ENCODE measurements around the gene HOXC4.
"Not testable (repeated sequence)": the region's sequence is repeated elsewhere in the genome, so short reads cannot be mapped to it uniquely, and the experiment has no call there.

HOXC4 gene

DNA sequence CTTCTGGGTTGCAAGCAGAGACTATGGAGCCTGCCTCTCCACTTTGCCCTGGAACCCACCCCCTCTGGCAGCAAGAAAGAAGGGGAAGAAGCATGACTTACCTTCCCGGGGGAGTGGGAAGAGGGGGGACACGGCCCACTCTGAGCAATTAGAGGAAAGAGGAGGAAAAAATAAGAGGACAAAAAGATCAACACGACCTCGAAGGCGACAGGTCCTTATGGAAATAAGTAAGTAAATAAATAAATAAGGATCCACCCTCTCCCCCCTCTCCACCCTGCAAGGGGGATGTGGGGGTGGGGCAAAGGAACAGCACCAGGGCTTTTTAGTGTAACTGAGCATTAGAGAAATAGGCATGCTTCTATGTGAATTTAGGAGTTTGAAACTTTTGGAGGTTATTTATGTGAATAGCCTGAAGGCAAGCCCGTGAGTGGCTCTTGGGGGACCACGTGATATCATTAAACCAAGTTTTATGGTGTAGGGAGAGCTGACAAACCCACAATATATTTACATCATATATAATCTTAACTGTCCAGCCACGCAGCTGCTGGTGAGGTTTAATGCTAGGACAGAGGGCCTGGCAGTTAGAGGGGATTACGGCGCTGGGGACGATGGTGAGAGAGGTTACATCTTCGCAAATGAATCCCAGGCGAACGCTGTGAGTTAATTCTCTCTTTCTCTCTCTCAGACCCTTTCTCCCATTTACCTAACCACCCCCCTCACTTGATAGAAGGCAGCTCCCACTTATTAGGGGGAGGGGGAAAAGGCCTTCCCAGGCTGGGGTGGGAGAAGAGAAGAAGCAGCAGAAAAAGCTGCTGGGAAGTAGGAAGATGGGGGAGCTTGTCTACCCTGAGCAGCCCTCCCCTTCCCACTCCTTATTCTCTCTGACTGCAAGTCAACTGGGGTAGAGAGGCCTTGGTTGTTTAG, 16.0 kb upstream of the HOXC4 start:
- Mint-ChIP-seq H3K27ac (no peak overlapping the region), H3K27me3 (peaks cover 100% of the 10 kb centered on the region), H3K9me3 (no peaks in the 10 kb centered on the region), H3K4me3 (no peak overlapping the region), H3K36me3 (peaks cover 2% of the 10 kb centered on the region), H3K4me1 (peaks cover 16% of the 10 kb centered on the region)
- CTCF ChIA-PET = interaction anchor here (0.7 to 0.9 kb wide), 3 partner anchors 154 to 174 kb away, joined by 3 read pairs; no protein-coding TSS in a partner anchor
- DNase-seq = no peak

DNA sequence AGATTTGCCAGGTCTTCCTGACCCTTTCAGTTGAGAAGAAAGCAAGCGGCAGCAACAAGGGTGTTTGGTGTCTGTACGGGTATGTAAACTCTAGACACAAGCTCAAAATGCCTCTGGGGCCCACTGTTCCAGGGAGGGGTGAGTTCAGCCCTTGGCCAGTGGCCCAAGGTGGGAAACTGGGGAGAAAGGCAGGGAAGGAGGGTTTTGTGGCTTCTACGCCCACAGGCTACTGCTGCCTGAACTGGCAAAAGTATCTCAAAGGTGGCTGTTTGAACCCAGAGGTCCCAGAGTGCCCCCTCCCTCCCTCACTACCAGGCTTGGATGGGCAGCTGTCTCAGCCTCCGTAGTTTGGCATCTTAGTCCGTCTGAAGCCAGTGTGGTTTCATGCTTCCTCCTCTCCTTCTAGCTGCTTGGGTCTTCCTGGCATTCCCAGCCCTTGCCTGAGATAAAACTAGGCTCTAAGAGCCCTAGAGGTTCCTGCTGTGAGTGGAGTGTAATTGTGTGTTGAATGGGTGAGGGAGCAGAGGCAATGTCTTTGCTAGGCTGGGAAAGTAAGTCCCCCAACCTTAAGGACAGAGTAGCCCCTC, 15.3 kb upstream of the HOXC4 start:
- peaks cover 15% of the 10 kb centered on the region for H3K4me1 Mint-ChIP-seq
- CTCF ChIA-PET = interaction anchor here (0.7 to 0.9 kb wide), 2 partner anchors 153 to 173 kb away, joined by 3 read pairs; no protein-coding TSS in a partner anchor
- H3K4me3 Mint-ChIP-seq = no peak overlapping the region
- H3K36me3 Mint-ChIP-seq = peaks cover 1% of the 10 kb centered on the region
- DNase-seq = no peak
- H3K27me3 Mint-ChIP-seq = peaks cover 100% of the 10 kb centered on the region
- H3K9me3 Mint-ChIP-seq = no peaks in the 10 kb centered on the region
- no peak overlapping the region for H3K27ac Mint-ChIP-seq

DNA sequence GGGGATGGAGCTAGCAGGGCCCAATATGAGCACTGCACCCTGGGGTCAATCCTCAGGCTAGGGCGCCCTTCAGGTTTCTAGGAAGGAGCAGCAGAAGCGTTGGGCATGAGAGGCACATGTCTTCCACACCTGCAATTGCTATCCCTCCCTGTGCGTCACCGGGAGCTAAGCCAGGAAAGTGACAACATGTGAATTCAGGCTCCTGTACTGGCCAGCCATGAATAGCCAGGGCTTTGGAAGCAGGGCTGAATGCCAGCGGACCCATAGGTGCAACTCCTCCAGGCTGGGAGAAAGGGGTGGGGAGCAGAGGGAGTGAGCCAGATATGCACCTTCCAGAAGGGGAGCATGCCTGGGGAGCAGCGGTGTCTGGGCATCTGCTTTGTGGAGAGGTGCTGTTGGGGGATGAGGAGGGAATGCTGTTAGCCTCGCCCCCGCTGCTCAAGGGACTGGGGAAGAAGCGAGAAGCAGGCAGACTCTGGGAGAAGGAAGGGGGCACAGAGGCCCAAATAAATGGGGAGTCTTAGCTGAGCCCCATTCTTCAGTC, 14.7 kb upstream of the HOXC4 start:
- no peak for DNase-seq
- H3K4me3 Mint-ChIP-seq = no peak overlapping the region
- H3K27me3 Mint-ChIP-seq = peaks cover 100% of the 10 kb centered on the region
- CTCF ChIA-PET = no interaction called here
- no peak overlapping the region for H3K27ac Mint-ChIP-seq
- H3K9me3 Mint-ChIP-seq = no peaks in the 10 kb centered on the region
- H3K4me1 Mint-ChIP-seq = peaks cover 17% of the 10 kb centered on the region
- peaks cover 1% of the 10 kb centered on the region for H3K36me3 Mint-ChIP-seq

DNA sequence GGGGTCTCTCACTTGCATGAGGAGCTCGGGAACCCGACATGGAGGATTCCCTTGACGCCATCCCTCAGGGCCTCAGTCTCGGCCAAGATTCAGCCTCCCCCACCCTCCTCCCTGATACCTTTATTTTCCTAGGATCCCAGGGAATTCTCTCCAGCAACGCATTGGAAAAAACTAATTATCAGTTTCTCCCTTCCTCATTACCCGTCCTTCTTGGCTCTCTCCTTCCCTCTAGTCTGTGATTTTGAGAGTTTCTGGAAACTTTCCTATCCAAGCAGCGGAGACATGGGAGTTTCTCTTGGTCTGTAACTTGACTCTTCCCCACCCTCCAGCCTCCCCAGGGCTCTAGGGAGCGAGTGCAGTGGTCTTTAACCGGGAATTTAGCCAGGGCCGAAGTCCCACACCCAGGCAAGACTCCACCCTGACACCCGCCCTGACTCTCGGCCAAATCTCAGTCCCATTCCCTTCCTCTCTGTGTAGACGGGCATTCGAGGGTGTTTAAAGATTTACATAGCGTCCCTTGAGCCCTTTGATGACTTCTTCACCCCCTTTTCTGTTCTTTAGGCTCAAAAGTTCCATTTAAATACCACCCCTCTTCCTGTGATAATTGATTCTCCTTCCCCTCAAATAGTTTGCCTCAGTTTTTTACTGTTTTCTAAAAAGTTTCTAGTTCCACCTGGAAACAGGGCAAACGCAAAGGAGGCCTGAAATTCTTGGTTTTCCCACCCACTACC, 14.1 kb upstream of the HOXC4 start:
- H3K9me3 Mint-ChIP-seq = no peaks in the 10 kb centered on the region
- CTCF ChIA-PET = interaction anchor here (1.6 kb wide), 1 partner anchor 161 kb away, joined by 4 read pairs; no protein-coding TSS in a partner anchor
- H3K27me3 Mint-ChIP-seq = peaks cover 100% of the 10 kb centered on the region
- DNase-seq = no peak
- peaks cover 19% of the 10 kb centered on the region for H3K4me1 Mint-ChIP-seq
- peaks cover 1% of the 10 kb centered on the region for H3K36me3 Mint-ChIP-seq
- no peak overlapping the region for H3K27ac Mint-ChIP-seq
- H3K4me3 Mint-ChIP-seq = no peak overlapping the region

DNA sequence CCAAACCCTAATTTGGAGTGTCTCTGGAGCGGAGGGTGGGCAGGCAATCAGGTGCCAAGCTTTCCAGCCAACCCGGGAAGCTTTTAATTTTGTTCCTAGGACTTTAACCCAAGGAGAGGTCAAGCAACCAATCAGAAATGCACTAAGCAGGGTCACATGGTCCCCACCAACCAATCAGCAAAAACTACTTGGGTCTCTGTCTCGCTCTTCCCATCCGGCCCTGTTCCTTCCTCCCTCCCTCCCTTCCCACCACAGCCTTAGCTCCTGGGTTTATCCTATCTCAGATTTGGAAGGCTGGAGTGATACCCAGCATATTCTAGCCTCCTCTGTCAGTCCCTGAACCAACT, 13.5 kb upstream of the HOXC4 start:
- Mint-ChIP-seq H3K4me1 (peaks cover 16% of the 10 kb centered on the region), H3K4me3 (no peak overlapping the region), H3K27me3 (peaks cover 100% of the 10 kb centered on the region), H3K27ac (no peak overlapping the region), H3K9me3 (no peaks in the 10 kb centered on the region), H3K36me3 (peaks cover 1% of the 10 kb centered on the region)
- CTCF ChIA-PET = interaction anchor here (1.4 to 1.6 kb wide), 2 partner anchors 149 to 160 kb away, joined by 3 to 4 read pairs; partner anchors contain the start of gene SMUG1
- DNase-seq = no peak

DNA sequence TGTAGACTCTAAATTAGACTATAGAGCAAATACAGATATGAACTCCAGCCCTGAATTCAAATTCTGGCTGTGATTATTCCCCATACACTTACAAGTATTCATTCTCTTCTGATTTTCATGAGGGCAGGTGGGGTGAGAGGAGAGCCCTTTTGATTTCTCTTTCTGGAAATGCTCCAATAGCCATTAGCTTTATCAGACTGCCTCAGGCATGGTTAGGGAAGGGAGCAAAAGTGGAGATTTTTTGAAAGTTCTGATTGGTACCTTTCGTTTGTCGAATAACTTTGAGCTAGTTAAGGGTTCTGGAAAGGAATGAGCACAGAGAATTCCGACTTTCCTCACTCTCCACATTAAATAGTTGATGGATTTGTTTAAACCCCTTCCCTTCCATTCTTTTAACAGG, 13.0 kb upstream of the HOXC4 start:
- no peak overlapping the region for H3K4me3 Mint-ChIP-seq
- H3K36me3 Mint-ChIP-seq = peaks cover 1% of the 10 kb centered on the region
- H3K4me1 Mint-ChIP-seq = peaks cover 16% of the 10 kb centered on the region
- no peak overlapping the region for H3K27ac Mint-ChIP-seq
- DNase-seq = no peak
- H3K9me3 Mint-ChIP-seq = no peaks in the 10 kb centered on the region
- CTCF ChIA-PET = interaction anchor here (0.9 to 1.6 kb wide), 6 partner anchors 8 to 167 kb away, joined by 3 to 6 read pairs (median 4); partner anchors contain the start of genes HOXC5 and SMUG1
- H3K27me3 Mint-ChIP-seq = peaks cover 97% of the 10 kb centered on the region

DNA sequence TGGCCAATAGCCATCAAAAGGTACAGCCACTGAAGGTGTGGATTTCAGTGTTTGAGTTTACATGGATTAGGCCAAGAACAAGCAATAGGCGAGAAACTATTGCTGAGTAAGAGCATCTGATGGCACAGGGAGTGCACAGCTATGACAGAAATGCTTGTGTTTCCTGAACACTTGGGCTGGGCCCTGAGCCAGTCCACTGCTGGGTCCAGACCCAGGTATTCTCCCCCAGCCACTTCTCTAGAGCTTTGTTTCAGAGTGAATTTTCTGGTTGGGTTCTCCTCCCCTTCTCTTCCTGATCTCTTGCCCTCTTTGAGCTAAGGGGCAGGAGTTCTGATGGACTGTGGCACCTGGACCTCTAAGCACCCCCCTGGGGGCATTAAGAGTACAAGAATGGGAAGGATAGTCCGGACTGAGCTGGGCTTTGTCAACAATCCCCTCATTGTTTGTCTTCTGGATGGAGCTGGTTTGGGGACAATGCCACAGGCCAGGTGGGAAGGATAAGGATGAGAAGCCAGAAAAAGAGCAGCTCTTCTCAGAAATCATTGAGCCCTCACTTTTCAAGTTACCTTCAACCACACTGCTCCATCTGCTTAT, 12.4 kb upstream of the HOXC4 start:
- no peak overlapping the region for H3K4me3 Mint-ChIP-seq
- H3K9me3 Mint-ChIP-seq = no peaks in the 10 kb centered on the region
- H3K4me1 Mint-ChIP-seq = peaks cover 16% of the 10 kb centered on the region
- no peak for DNase-seq
- peaks cover 1% of the 10 kb centered on the region for H3K36me3 Mint-ChIP-seq
- H3K27ac Mint-ChIP-seq = no peak overlapping the region
- CTCF ChIA-PET = interaction anchor here (0.9 to 1.6 kb wide), 6 partner anchors 8 to 166 kb away, joined by 3 to 6 read pairs (median 4); partner anchors contain the start of genes HOXC5 and SMUG1
- H3K27me3 Mint-ChIP-seq = peaks cover 97% of the 10 kb centered on the region

DNA sequence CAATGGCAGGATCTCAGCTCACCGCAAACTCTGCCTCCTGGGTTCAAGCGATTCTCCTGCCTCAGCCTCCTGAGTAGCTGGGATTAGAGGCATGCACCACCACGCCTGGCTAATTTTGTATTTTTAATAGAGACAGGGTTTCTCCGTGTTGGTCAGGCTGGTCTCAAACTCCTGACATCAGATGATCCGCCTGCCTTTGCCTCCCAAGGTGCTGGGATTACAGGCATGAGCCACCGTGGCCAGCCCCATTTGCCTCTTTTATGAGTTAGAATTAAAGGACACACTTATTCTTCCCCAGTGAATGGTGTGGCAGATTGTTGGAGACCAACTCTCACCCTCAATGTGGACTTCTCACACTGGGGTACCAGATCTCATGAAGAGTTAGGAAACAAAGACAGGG, 11.6 kb upstream of the HOXC4 start:
- H3K27ac Mint-ChIP-seq, H3K4me3 Mint-ChIP-seq, CTCF ChIA-PET, DNase-seq, H3K36me3 Mint-ChIP-seq, H3K9me3 Mint-ChIP-seq: not testable (repeated sequence)
- peaks cover 97% of the 10 kb centered on the region for H3K27me3 Mint-ChIP-seq
- peaks cover 18% of the 10 kb centered on the region for H3K4me1 Mint-ChIP-seq

DNA sequence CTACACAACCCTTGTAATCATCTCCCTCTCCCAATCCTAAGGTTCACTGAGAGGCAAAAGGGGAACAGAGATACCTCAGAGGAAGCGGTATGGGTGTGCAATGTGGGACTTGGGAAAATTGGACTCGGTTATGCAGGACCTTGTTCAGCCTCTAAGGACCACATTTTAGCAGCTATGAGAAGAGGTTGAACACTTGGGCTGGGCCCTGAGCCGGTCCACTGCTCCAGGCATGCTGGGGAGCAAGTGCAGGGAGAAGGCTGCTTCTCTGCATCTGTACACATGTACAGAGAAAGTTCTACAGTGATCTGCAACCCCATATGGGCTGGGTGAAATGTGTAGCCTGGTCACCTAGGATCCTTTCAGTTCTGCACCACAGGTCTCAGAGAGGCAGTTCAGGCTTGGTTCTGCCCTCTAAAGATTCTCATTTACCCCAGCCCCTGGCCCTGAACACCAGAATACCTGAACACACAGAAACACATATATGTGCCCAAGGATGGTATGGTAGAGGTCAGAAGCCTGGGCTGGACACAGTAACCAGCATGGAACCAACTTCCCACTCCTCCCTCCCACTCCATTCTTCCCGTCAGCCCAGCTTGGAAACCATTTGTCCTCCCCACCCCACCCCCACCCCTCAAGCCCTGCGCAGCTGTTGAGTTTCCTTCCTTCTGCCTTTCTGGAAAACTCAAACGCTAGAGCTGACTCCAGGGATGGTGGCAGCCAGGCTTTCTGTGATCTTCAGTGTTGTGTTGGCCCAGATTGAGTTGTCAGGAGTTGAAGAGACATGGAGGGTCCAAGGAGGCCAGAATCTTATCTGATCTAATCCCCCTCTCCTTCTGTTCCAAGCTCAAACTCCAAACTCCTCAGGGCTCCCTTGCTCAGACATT, 10.4 kb upstream of the HOXC4 start:
- H3K27ac Mint-ChIP-seq = no peak overlapping the region
- CTCF ChIA-PET = interaction anchor here (1.4 kb wide), 1 partner anchor 164 kb away, joined by 4 read pairs; no protein-coding TSS in a partner anchor
- peaks cover 21% of the 10 kb centered on the region for H3K4me1 Mint-ChIP-seq
- no peak overlapping the region for H3K4me3 Mint-ChIP-seq
- H3K9me3 Mint-ChIP-seq = no peaks in the 10 kb centered on the region
- peaks cover 1% of the 10 kb centered on the region for H3K36me3 Mint-ChIP-seq
- no peak for DNase-seq
- H3K27me3 Mint-ChIP-seq = peaks cover 97% of the 10 kb centered on the region

DNA sequence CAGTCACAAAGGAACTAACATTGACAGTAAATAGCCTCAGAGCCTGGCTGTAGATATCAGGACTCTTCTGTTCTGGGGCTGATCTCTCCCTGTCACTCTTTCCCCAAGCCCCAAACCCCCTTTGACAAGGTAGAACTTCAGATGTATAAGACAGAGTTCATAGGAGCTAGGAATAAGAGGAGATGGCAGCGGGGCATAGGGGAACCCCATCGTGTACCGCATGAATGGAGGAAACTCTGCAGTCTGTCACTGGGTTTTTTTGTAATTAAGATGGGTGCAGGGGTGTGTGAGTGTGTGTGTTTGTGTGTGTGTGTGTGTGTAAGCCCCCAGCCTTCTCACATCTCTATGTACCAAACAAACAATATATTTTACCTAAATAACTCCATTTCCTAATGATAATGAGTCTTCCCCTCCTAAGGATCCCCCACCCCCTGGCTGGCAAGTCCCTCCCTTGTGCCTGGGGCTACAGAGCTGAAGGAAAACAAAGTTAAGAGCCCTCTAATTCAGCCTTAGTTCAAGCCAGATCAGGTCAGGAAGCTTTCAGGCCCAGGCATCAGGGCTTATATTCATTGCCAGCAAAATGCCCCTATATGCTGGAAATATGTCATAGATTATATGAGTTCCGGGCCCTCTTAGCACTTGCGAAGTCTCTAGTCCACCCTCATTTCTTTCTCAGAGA, 9.1 kb upstream of the HOXC4 start:
- no peaks in the 10 kb centered on the region for H3K36me3 Mint-ChIP-seq
- H3K4me1 Mint-ChIP-seq = peaks cover 21% of the 10 kb centered on the region
- DNase-seq = no peak
- H3K27ac Mint-ChIP-seq = no peak overlapping the region
- no peak overlapping the region for H3K4me3 Mint-ChIP-seq
- H3K9me3 Mint-ChIP-seq = no peaks in the 10 kb centered on the region
- CTCF ChIA-PET = interaction anchor here (1.3 to 1.5 kb wide), 2 partner anchors 14 to 163 kb away, joined by 3 to 4 read pairs; no protein-coding TSS in a partner anchor
- H3K27me3 Mint-ChIP-seq = peaks cover 97% of the 10 kb centered on the region

DNA sequence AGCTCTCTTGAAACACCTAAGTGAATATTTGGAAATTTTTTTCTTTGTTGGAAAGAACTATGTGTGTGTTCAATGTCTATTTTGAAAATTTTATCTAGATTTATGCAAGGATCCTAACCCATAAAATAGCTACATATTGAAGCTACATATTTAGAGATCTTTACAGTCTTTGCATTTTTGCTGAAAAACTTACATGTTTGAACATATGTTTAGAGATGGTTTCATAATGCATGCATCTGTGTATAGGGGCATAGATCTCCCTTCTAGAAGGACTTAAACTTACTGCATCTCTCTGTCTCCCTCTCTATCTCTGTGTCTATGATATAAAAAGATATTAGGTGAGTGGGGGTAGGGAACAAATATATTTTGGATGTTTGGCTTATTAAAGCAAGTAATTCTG, 8.2 kb upstream of the HOXC4 start:
- no peak overlapping the region for H3K27ac Mint-ChIP-seq
- no peaks in the 10 kb centered on the region for H3K9me3 Mint-ChIP-seq
- CTCF ChIA-PET = interaction anchor here (1.3 to 1.5 kb wide), 2 partner anchors 15 to 162 kb away, joined by 3 to 4 read pairs; no protein-coding TSS in a partner anchor
- DNase-seq = no peak
- peaks cover 97% of the 10 kb centered on the region for H3K27me3 Mint-ChIP-seq
- no peaks in the 10 kb centered on the region for H3K36me3 Mint-ChIP-seq
- no peak overlapping the region for H3K4me3 Mint-ChIP-seq
- peaks cover 28% of the 10 kb centered on the region for H3K4me1 Mint-ChIP-seq

DNA sequence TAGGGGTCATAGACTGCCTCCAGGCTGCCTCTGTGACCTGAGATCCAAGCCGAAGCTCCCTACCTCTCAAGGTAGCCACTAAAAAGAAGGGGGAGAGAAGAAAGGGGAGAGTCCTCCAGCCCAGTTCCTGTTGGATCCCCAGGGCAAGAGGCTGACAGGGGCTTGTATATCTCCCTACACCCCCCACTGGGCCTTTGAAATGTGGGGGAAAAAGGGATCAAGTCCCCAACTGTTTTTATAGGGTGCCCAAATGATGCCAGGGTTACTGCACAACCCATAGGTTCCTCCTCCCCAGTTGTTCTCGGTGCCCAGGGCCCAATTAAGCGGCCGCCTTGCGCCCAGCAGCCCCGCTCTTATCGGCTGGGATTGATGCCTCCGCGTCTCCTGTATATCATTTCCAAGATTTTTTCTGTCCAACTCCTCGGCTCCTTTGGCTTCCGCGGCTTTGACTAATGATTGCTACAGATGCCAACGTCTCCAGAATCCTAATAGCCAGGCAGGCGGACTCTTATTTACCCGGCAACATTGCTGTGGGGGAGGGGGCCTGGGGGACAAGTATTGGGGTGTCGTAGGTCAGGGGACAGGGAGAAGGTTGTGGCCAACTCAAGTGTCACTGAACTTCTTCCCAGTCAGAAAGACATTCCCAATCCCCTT, 7.6 kb upstream of the HOXC4 start:
- H3K4me1 Mint-ChIP-seq = peaks cover 31% of the 10 kb centered on the region
- CTCF ChIA-PET = interaction anchor here (1.3 to 1.5 kb wide), 2 partner anchors 16 to 162 kb away, joined by 3 to 4 read pairs; no protein-coding TSS in a partner anchor
- no peaks in the 10 kb centered on the region for H3K36me3 Mint-ChIP-seq
- no peak overlapping the region for H3K4me3 Mint-ChIP-seq
- DNase-seq = no peak
- no peaks in the 10 kb centered on the region for H3K9me3 Mint-ChIP-seq
- no peak overlapping the region for H3K27ac Mint-ChIP-seq
- peaks cover 97% of the 10 kb centered on the region for H3K27me3 Mint-ChIP-seq
